ENCODE results near the gene GBP3.

DNA sequence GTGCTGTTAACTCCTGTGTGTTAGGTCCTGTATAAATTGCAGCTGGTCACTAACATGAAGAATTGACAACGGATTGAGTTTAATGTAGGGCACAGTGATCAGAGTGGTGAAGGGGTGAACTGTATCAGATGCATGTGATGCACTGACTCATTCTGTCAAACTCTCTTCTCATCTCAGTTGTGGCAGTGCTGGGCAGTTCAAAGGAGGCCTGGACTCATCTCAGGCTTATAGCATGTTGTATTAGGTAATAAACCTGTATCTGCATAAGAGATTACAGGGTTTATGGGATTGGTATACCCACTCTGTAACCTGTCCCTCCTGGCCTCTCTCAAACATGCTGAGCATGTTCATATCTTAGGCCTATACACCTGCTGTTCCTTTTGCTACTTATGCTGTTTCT, 12.4 kb upstream of the GBP3 start:
- TF ChIP-seq TAF1 (conservative IDR thresholded peaks at IDR 0.05) (no peak), CTCF (IDR thresholded peaks at IDR 0.05; ENCODE audit: low read depth, low read length, missing input control) (no peak), FOXA1 (IDR thresholded peaks at IDR 0.05) (no peak), RAD21 (IDR thresholded peaks at IDR 0.05) (no peak), FOXA2 (IDR thresholded peaks at IDR 0.05) (no peak), YY1 (IDR thresholded peaks at IDR 0.05) (no peak)
- TF ChIP-seq, protein P1, sequence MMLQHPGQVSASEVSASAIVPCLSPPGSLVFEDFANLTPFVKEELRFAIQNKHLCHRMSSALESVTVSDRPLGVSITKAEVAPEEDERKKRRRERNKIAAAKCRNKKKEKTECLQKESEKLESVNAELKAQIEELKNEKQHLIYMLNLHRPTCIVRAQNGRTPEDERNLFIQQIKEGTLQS (IDR thresholded peaks at IDR 0.05): no peak
- TF ChIP-seq, protein P2, sequence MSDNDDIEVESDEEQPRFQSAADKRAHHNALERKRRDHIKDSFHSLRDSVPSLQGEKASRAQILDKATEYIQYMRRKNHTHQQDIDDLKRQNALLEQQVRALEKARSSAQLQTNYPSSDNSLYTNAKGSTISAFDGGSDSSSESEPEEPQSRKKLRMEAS (IDR thresholded peaks at IDR 0.05): no peak
- TF ChIP-seq, protein P3, sequence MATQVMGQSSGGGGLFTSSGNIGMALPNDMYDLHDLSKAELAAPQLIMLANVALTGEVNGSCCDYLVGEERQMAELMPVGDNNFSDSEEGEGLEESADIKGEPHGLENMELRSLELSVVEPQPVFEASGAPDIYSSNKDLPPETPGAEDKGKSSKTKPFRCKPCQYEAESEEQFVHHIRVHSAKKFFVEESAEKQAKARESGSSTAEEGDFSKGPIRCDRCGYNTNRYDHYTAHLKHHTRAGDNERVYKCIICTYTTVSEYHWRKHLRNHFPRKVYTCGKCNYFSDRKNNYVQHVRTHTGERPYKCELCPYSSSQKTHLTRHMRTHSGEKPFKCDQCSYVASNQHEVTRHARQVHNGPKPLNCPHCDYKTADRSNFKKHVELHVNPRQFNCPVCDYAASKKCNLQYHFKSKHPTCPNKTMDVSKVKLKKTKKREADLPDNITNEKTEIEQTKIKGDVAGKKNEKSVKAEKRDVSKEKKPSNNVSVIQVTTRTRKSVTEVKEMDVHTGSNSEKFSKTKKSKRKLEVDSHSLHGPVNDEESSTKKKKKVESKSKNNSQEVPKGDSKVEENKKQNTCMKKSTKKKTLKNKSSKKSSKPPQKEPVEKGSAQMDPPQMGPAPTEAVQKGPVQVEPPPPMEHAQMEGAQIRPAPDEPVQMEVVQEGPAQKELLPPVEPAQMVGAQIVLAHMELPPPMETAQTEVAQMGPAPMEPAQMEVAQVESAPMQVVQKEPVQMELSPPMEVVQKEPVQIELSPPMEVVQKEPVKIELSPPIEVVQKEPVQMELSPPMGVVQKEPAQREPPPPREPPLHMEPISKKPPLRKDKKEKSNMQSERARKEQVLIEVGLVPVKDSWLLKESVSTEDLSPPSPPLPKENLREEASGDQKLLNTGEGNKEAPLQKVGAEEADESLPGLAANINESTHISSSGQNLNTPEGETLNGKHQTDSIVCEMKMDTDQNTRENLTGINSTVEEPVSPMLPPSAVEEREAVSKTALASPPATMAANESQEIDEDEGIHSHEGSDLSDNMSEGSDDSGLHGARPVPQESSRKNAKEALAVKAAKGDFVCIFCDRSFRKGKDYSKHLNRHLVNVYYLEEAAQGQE (IDR thresholded peaks at IDR 0.05): no peak
